K562 (cell line): Measurements from ENCODE around the gene SYNE2. TPM values are rescaled to one million over a fixed set of nuclear protein-coding genes. Genes with fewer than 3 reads are reported as not detected.
"Not testable (repeated sequence)": the region's sequence is repeated elsewhere in the genome, so short reads cannot be mapped to it uniquely, and the experiment has no call there.

ENCODE experiments used
- ATAC-seq: fragments of 200-7000 bp; cut with Tn5 transposase; 3 replicates; pipeline ENCODE4 v1.9.1; 2020; ENCODE audit warnings: moderate library complexity
- BruUV-seq: library from RNA; stranded (reverse); fragments of 400-500 nt; replicated peaks from 2 replicates; lab custom pipeline; 2021; lab: Mats Ljungman, UMichigan
- CTCF ChIA-PET: fragments of 300-600 bp; formaldehyde crosslinking; extraction: SDS; loops from one replicate; lab custom pipeline; 2021; ENCODE audit warnings: low intra/inter-chr PET ratio; lab: Yijun Ruan, JAX
- POLR2A ChIA-PET: fragments of 300-600, 350-650 bp; sonication (Branson Sonifier 250); formaldehyde crosslinking; extraction: SDS; loops from one replicate; lab custom pipeline; 2021; ENCODE audit warnings: antibody characterized with exemption, inconsistent platforms; lab: Yijun Ruan, JAX
- DNase-seq, 4 experiments: peaks; one replicate each; pipeline versions ENCODE4 v3.0.0 to v3.0.0-alpha.2; 2011 to 2018; ENCODE audit warnings: low spot score in 3 of 4, mixed read lengths in 3 of 4; ENCODE audit errors: extremely low read depth in 1 of 4
- FAIRE-seq: peaks from 2 replicates; lab custom pipeline; 2011; peaks lifted over from hg19 to GRCh38; lab: Jason Lieb, UNC
- H2AFZ ChIP-seq: 2 replicates; pipeline ENCODE4 v1.6.0; 2011; ENCODE audit warnings: low read depth, low read length, control low read depth, inconsistent platforms
- H3K27ac ChIP-seq: fragments of 200-600 bp; 3 replicates; pipeline ENCODE4 v1.8.0; 2011; ENCODE audit warnings: low read depth, mild to moderate bottlenecking, control low read depth, inconsistent platforms, low read length, moderate library complexity, mixed read lengths; ENCODE audit errors: extremely low read depth
- H3K27me3 ChIP-seq, 2 experiments: fragments of 300-600 bp in 1 of 2; 2 replicates in 1 of 2; 3 replicates in 1 of 2; pipeline versions ENCODE4 v1.6.0 to v1.8.0; 2011; ENCODE audit warnings: inconsistent platforms in 2 of 2, low read length in 2 of 2, mild to moderate bottlenecking in 1 of 2, mixed read lengths in 1 of 2, moderate library complexity in 1 of 2; ENCODE audit not compliant: control insufficient read depth in 2 of 2, insufficient read depth in 2 of 2
- H3K36me3 ChIP-seq: fragments of 300-600 bp; 3 replicates; pipeline ENCODE4 v1.8.0; 2011; ENCODE audit warnings: mild to moderate bottlenecking, low read length, inconsistent platforms; ENCODE audit not compliant: control insufficient read depth, insufficient read depth
- H3K4me1 ChIP-seq, 2 experiments: fragments of 200-600 bp in 1 of 2; replicated peaks in 1 of 2; 2 replicates in 1 of 2; 3 replicates in 1 of 2; pipeline versions ENCODE4 v1.5.1 to v1.8.0; 2011; ENCODE audit warnings: inconsistent platforms in 2 of 2, low read length in 2 of 2, mild to moderate bottlenecking in 1 of 2, mixed read lengths in 1 of 2, moderate library complexity in 1 of 2; ENCODE audit not compliant: control insufficient read depth in 2 of 2, insufficient read depth in 2 of 2
- H3K4me2 ChIP-seq: 2 replicates; pipeline ENCODE4 v1.6.1; 2011; ENCODE audit warnings: low read length, control low read depth, inconsistent platforms, mixed read lengths; ENCODE audit not compliant: insufficient read depth
- H3K4me3 ChIP-seq: fragments of 200-600 bp; sonication (generic), shearing (Covaris generic); 2 replicates; pipeline ENCODE4 v1.5.1; 2016; ENCODE audit warnings: control low read depth, inconsistent platforms
- H3K79me2 ChIP-seq: fragments of 200-600 bp; 3 replicates; pipeline ENCODE4 v1.8.0; 2011; ENCODE audit warnings: low read length, inconsistent platforms; ENCODE audit not compliant: control insufficient read depth, insufficient read depth
- H3K9ac ChIP-seq, 2 experiments: 2 replicates each; pipeline versions ENCODE4 v1.6.0 to v1.6.1; 2011; ENCODE audit warnings: low read depth in 2 of 2, low read length in 2 of 2, control low read depth in 1 of 2, inconsistent platforms in 1 of 2, mild to moderate bottlenecking in 1 of 2, mixed read lengths in 1 of 2; ENCODE audit not compliant: insufficient read depth in 1 of 2
- H3K9me1 ChIP-seq: one replicate; pipeline ENCODE4 v1.6.0; 2011; ENCODE audit warnings: inconsistent platforms, mild to moderate bottlenecking, low read length, moderate library complexity; ENCODE audit not compliant: control insufficient read depth, insufficient read depth
- H3K9me3 ChIP-seq: replicated peaks from 2 replicates; pipeline ENCODE4 v1.5.1; 2011; ENCODE audit warnings: low read depth, low read length, inconsistent platforms; ENCODE audit not compliant: control insufficient read depth, insufficient read depth
- H4K20me1 ChIP-seq: replicated peaks from 2 replicates; pipeline ENCODE4 v1.6.1; 2011; ENCODE audit warnings: low read length, inconsistent platforms, mixed read lengths; ENCODE audit not compliant: control insufficient read depth, insufficient read depth
- DDX20 ChIP-seq: fragments of 450-650 bp; IDR thresholded peaks from 2 replicates; pipeline ENCODE4 v1.6.1; 2016; ENCODE audit warnings: missing genetic modification characterization, low read depth, mild to moderate bottlenecking, missing compliant biosample characterization, moderate library complexity
- EP400 ChIP-seq: fragments of 450-650 bp; IDR thresholded peaks from 2 replicates; pipeline ENCODE4 v1.6.1; 2017; ENCODE audit warnings: antibody characterized with exemption, mild to moderate bottlenecking, moderate library complexity
- SRSF7 ChIP-seq: fragments of 200-400 bp; formaldehyde crosslinking; optimal IDR thresholded peaks from 2 replicates; pipeline ENCODE3; 2017; ENCODE audit warnings: mild to moderate bottlenecking, low read depth, low read length
- TAL1 ChIP-seq: fragments of 450-650 bp; IDR thresholded peaks from 2 replicates; pipeline ENCODE4 v1.6.1; 2016; ENCODE audit warnings: mild to moderate bottlenecking
- TGIF2 ChIP-seq: sonication (generic); formaldehyde crosslinking; IDR thresholded peaks from 2 replicates; pipeline ENCODE4 v1.8.1; 2022; ENCODE audit warnings: mild to moderate bottlenecking, missing genetic modification reagents, moderate library complexity
- ZNF224 ChIP-seq: sonication (generic); formaldehyde crosslinking; IDR thresholded peaks from 2 replicates; pipeline ENCODE4 v1.8.0; 2022; ENCODE audit warnings: mild to moderate bottlenecking, missing genetic modification reagents
- ZNF444 ChIP-seq: fragments of 250-450 bp; sonication (Bioruptor Pico); IDR thresholded peaks from 2 replicates; pipeline ENCODE4 v1.4.0; 2020; ENCODE audit warnings: mild to moderate bottlenecking, moderate library complexity
- WGBS: fragments of 100-300 bp; shearing (Covaris generic); methylation state at CpG from one replicate; pipeline ENCODE4 v1.1.6; 2016; ENCODE audit warnings: low coverage, mixed read lengths; ENCODE audit not compliant: insufficient coverage; ENCODE audit errors: missing lambda C conversion rate; 5-methylcytosine and 5-hydroxymethylcytosine counted together
- in situ Hi-C: fragments of 300-500 bp; cut with MboI; formaldehyde crosslinking; loops from 4 replicates; pipeline ENCODE4 v1.15.0; 2018; ENCODE audit warnings: inconsistent platforms, mixed read lengths
- intact Hi-C: fragments of 100-400 bp; cut with micrococcal nuclease; formaldehyde crosslinking; loops from 2 replicates; pipeline ENCODE4 v1.14.2; 2022
- polyA plus RNA-seq, 8 experiments: library from polyadenylated mRNA; depleted of rRNA in 4 of 8; stranded (reverse) in 5 of 8; unstranded in 3 of 8; fragments of >200 nt; fragmentation: Nextera tagmentation in 2 of 8; fragmentation: Illumina TruSeq in 1 of 8; extraction: Ambion mirVana in 2 of 8; extraction: Trizol in 1 of 8; gene quantifications; 2 replicates each; pipeline versions ENCODE4 v1.2.1 to v1.2.3, GENCODE V29; 2011 to 2014; ENCODE audit warnings: inconsistent platforms in 1 of 8, missing spikeins in 1 of 8
- total RNA-seq, 7 experiments: library from RNA; depleted of rRNA in 6 of 7; stranded (reverse); fragments of >200 nt in 6 of 7; fragmentation: Illumina TruSeq in 2 of 7; extraction: Trizol in 2 of 7; gene quantifications; 2 replicates each; pipeline versions ENCODE4 v1.2.1 to v1.2.3, GENCODE V29; 2011 to 2021; ENCODE audit warnings: low replicate concordance in 1 of 7
- TF ChIP-seq, protein P1 (sequence below), 3 experiments: fragments of 200-800 bp in 1 of 3; fragments of 250-450 bp in 1 of 3; fragments of 450-650 bp in 1 of 3; sonication (Bioruptor Pico) in 1 of 3; sonication (Bioruptor generic) in 1 of 3; formaldehyde crosslinking in 1 of 3; IDR thresholded peaks; 2 replicates each; pipeline versions ENCODE4 v1.6.1 to v1.8.0; 2016 to 2022; ENCODE audit warnings: mild to moderate bottlenecking in 2 of 3, missing genetic modification characterization in 2 of 3, missing compliant biosample characterization in 1 of 3, moderate library complexity in 1 of 3

Gene SYNE2
- total and polyA plus RNA-seq, 9 of the 15 experiments (the other 6 are each of a cell fraction or from before 2014, with no cell fraction given): 0.06 to 0.53 (median 0.11) TPM

DNA sequence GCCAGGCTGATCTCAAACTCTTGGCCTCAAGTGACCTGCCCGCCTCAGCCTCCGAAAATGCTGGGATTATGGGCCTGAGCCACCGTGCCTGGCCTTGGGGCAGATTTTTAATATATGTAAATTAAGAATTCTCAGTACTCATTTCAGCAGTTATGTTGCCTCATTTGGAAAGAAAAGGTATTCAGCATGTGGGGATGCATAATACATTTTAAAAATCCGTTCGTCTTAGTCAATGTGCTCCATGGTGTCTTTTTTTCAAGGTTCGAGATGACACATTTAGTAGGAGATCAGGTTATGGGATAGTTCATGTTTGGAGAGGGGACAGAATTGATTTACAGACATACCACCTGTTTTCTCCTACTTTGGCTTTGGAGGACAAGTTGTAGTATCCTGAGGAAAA lies 10.2 kb downstream of the SYNE2 start (continued):
- TF ChIP-seq, protein P1, sequence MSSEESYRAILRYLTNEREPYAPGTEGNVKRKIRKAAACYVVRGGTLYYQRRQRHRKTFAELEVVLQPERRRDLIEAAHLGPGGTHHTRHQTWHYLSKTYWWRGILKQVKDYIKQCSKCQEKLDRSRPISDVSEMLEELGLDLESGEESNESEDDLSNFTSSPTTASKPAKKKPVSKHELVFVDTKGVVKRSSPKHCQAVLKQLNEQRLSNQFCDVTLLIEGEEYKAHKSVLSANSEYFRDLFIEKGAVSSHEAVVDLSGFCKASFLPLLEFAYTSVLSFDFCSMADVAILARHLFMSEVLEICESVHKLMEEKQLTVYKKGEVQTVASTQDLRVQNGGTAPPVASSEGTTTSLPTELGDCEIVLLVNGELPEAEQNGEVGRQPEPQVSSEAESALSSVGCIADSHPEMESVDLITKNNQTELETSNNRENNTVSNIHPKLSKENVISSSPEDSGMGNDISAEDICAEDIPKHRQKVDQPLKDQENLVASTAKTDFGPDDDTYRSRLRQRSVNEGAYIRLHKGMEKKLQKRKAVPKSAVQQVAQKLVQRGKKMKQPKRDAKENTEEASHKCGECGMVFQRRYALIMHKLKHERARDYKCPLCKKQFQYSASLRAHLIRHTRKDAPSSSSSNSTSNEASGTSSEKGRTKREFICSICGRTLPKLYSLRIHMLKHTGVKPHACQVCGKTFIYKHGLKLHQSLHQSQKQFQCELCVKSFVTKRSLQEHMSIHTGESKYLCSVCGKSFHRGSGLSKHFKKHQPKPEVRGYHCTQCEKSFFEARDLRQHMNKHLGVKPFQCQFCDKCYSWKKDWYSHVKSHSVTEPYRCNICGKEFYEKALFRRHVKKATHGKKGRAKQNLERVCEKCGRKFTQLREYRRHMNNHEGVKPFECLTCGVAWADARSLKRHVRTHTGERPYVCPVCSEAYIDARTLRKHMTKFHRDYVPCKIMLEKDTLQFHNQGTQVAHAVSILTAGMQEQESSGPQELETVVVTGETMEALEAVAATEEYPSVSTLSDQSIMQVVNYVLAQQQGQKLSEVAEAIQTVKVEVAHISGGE (CRISPR knock-in tag; IDR thresholded peaks at IDR 0.05): no peak
- TF ChIP-seq TAL1: no peak
- no peak for TF ChIP-seq TGIF2 (CRISPR knock-in tag)
- no peak for TF ChIP-seq ZNF224
- TF ChIP-seq SRSF7: no peak
- no peak for TF ChIP-seq DDX20 (tag)
- TF ChIP-seq ZNF444: no peak
- no peak for TF ChIP-seq EP400

GRCh38 chr14:63864775-63865174 lies 12.0 kb downstream of the SYNE2 start:
- H3K27ac ChIP-seq, H3K27me3 ChIP-seq, H4K20me1 ChIP-seq, DNase-seq, intact Hi-C loops, H3K36me3 ChIP-seq, CTCF ChIA-PET, in situ Hi-C loops, H3K4me3 ChIP-seq, H3K4me2 ChIP-seq, BruUV-seq, H3K4me1 ChIP-seq, H3K9ac ChIP-seq, H2AFZ ChIP-seq, H3K9me3 ChIP-seq, ATAC-seq, H3K79me2 ChIP-seq, H3K9me1 ChIP-seq: not testable (repeated sequence)
- POLR2A ChIA-PET: interaction anchor here (1.0 kb wide), 1 partner anchor 10 kb away, joined by 3 read pairs; no protein-coding TSS in a partner anchor
- peak; percentile 83 for FAIRE-seq
- WGBS: 0% methylated on average over 1 of the region's 2 CpGs
